ENCODE results near the gene MAP2K7. TPM values are rescaled to one million over a fixed set of nuclear protein-coding genes. Genes with fewer than 3 reads are reported as not detected.

The MAP2K7 gene
- total RNA-seq, 1 donor from 2014 or later, result 28.6 TPM

- DNase-seq (ENCODE audit: low spot score), result no peak
- intact Hi-C loops (cut with DNase I), result no loop called here
Observed at GRCh38 chr19:7865262-7865911, 38.3 kb upstream of the MAP2K7 start.

GRCh38 chr19:7866399-7867091, 37.1 kb upstream of the MAP2K7 start:
- intact Hi-C loops (cut with DNase I), result no loop called here
- DNase-seq (ENCODE audit: low spot score), result no peak

GRCh38 chr19:7867092-7867844, 36.4 kb upstream of the MAP2K7 start:
- intact Hi-C loops (cut with DNase I), result no loop called here
- no peak for DNase-seq (ENCODE audit: low spot score)

- no peak for DNase-seq (ENCODE audit: low spot score)
- intact Hi-C loops (cut with DNase I), result no loop called here
Observed at GRCh38 chr19:7868326-7868670, 35.4 kb upstream of the MAP2K7 start.

- intact Hi-C loops (cut with DNase I), result no loop called here
- DNase-seq (ENCODE audit: low spot score), result no peak
Observed at GRCh38 chr19:7868671-7869452, 34.8 kb upstream of the MAP2K7 start.

- intact Hi-C loops (cut with DNase I), result no loop called here
- DNase-seq (ENCODE audit: low spot score), result no peak
Observed at GRCh38 chr19:7869453-7869909, 34.2 kb upstream of the MAP2K7 start.

- DNase-seq (ENCODE audit: low spot score), result no peak
- intact Hi-C loops (cut with DNase I), result no loop called here
Observed at GRCh38 chr19:7869910-7870511, 33.7 kb upstream of the MAP2K7 start.

- intact Hi-C loops (cut with DNase I), result no loop called here
- DNase-seq (ENCODE audit: low spot score), result no peak
Observed at GRCh38 chr19:7870571-7871436, 32.9 kb upstream of the MAP2K7 start.

- DNase-seq (ENCODE audit: low spot score), result peak; percentile 88
- intact Hi-C loops (cut with DNase I), result no loop called here
Observed at GRCh38 chr19:7871437-7872305, 32.0 kb upstream of the MAP2K7 start.

- DNase-seq (ENCODE audit: low spot score), result no peak
- intact Hi-C loops (cut with DNase I), result no loop called here
Observed at GRCh38 chr19:7872306-7873204, 31.1 kb upstream of the MAP2K7 start.

- intact Hi-C loops (cut with DNase I), result no loop called here
- DNase-seq (ENCODE audit: low spot score), result no peak
Observed at GRCh38 chr19:7873304-7874075, 30.2 kb upstream of the MAP2K7 start.

GRCh38 chr19:7874076-7874896, 29.4 kb upstream of the MAP2K7 start, which contains the start of gene PRR36:
PRR36 (minus strand) TSS chr19:7874390; CDS start chr19:7873689, 701 bp downstream.
- intact Hi-C loops (cut with DNase I), result no loop called here
- DNase-seq (ENCODE audit: low spot score), result no peak

GRCh38 chr19:7874897-7875273, 28.8 kb upstream of the MAP2K7 start:
- DNase-seq (ENCODE audit: low spot score), result no peak
- intact Hi-C loops (cut with DNase I), result no loop called here

- DNase-seq (ENCODE audit: low spot score), result no peak
- intact Hi-C loops (cut with DNase I), result no loop called here
Observed at GRCh38 chr19:7877249-7877836, 26.3 kb upstream of the MAP2K7 start.

Data from cardiac septum (tissue), 1 donor.